GM18861 (cell line): Measurements from ENCODE around the gene KCTD10.

Experiments
- ATAC-seq: cut with Tn5 transposase; IDR thresholded peaks from one replicate; pipeline ENCODE4 v1.9.1; 2021; ENCODE audit not compliant: unreplicated experiment

Gene KCTD10, protein sequence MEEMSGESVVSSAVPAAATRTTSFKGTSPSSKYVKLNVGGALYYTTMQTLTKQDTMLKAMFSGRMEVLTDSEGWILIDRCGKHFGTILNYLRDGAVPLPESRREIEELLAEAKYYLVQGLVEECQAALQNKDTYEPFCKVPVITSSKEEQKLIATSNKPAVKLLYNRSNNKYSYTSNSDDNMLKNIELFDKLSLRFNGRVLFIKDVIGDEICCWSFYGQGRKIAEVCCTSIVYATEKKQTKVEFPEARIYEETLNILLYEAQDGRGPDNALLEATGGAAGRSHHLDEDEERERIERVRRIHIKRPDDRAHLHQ

DNA sequence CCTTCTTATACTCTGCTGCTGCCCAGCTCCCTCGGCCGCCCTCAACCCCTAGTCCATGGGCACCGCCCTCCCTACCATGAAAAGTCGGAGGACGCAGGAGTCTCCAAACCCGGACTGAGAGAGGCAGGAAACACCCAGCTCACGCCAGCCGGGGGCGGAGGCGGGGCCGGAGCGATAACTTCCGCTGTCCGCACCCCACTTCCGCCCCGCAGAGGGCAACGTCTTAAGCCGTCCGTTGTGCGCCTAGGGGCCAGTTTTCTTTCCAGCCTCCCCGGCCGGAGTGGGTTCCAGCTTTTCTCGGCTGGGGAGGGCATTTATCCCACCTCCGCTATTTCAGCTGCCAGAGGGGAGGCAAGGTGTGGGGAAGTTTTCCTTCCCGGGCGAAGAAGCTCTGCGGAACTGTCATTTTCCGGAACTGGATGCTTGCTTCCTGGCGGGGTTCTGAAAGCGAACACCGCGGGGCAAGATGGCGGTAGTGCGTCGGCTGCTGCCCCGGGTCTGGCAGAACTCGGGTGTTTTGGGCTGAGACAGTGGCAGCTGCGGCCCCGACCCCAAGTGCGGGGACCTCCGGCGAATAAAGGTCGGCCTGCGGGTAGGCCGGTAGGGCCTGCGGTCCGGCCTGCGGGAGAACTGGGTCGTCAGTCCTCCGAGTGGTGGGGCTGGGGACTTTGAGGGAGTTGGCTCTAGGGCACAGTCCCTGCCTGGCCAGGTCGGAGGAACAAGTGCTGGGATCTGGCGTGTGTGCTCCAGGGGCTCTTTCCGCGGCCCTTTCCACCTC lies at the start of gene KCTD10, which contains the start of gene UBE3B:
Gene KCTD10, minus strand, starts transcription at position 116 of the 778 bp plus-strand sequence. Its CDS starts 38 bp downstream, at position 78.
Gene UBE3B, plus strand, starts transcription at position 450 of the 778 bp plus-strand sequence. CDS start 5,918 bp downstream, outside the sequence.
- peak; percentile 88 for ATAC-seq

- no peak for ATAC-seq
Observed at GRCh38 chr12:109525279-109525585, 48.1 kb upstream of the KCTD10 start.

DNA sequence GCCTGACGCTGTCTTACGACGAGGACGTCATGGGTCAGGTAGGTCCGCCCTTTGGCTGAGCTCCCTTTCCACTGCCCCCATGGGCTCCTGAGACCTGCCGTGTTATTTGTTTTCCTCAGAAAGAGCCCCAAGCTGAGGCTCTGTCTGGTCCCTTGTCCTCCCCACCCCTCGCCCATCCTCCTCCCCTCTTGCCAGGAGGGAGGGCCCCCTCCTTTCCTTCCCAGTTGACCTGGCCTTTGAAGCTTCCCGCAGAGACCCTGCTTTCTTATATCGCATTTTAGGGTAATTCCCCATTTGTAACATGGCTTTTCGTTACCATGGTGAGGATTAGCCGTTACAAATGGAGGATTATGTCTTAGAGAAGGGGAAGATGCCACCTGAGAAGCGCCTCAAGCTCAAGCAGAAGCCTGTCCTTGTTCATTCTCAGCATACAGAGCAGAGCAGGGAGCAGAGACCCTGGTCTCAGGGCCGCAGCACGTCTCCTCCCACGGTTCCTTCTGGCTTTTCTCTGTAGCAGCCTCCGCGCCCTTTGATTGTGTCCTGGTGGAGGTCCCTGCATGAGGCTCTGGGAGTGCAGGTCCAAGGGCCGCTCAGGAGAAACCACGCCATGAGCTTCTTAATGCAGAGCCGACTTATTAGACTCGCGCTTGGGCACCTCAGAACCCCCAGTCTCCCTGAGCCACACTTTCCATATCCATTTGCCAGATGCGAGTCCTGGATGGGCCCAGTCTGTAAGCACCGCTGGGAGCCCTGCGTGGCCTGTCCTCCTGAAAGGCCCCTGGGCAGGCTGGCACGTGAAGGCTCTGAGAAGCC lies 47.6 kb upstream of the KCTD10 start:
- ATAC-seq, result no peak

DNA sequence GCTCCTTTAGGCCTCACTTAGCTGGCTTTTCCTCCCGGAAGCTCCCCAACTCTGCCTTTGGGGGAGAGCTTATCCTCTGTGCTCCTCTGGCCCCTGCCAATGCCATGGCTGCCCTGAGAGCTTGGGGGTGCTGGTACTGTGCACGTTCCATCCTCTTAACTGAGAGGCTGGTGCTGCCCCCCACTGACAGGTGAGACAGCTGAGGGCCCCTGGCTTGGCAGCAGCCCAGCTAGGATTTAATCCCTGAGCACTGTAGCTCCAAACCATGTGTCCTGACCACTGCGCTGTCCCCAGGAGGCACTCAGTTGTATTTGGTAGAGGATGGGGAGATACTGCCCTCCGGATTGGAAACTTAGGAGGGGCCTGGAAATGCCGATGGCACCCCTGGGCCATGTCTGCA lies 46.4 kb upstream of the KCTD10 start:
- ATAC-seq, result no peak

GRCh38 chr12:109523071-109523470 lies 46.0 kb upstream of the KCTD10 start:
- no peak for ATAC-seq

- no peak for ATAC-seq
Observed at GRCh38 chr12:109521831-109522230, 44.7 kb upstream of the KCTD10 start.

- ATAC-seq, result no peak
Observed at GRCh38 chr12:109519787-109520186, 42.7 kb upstream of the KCTD10 start.

GRCh38 chr12:109518820-109519665 lies 41.9 kb upstream of the KCTD10 start:
- no peak for ATAC-seq

DNA sequence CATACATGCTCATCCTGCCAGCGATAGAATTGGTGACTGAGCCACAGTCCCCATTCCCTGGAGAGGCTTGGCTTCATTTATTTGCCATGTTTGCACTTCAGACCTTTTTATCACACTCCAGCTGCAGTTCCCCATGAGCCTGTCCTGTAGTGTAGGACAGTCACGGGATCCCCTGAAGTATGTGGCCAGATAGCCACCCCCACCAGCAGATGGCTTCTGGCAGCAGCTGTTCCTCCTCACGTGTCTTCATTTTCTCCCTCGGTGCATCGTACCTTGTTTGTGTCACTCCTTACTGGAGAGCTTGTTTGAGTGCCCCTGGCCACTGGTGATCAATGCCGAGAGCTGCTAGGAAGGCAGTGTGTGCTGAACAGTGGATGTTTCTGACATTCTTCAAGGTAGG lies 40.5 kb upstream of the KCTD10 start:
- no peak for ATAC-seq

DNA sequence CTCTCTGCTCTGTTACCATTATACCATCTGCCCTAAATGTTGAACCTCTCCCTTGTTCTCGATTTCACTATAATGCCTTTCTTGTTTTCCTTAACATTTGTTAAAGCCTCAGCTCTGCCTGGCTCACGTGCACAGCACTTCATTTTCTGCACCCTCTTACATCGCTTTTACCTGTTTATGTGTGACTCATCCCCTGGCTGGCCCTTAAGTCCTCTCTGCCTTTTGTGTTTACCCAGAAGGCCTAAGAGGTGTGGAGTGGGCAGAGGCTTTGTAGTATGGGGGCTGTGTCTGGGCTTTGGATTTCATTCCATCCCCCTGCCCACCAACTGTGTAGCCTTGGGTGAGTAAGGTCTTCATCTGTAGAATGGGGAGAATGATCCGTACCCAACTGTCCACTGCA lies 36.9 kb upstream of the KCTD10 start:
- ATAC-seq, result no peak

DNA sequence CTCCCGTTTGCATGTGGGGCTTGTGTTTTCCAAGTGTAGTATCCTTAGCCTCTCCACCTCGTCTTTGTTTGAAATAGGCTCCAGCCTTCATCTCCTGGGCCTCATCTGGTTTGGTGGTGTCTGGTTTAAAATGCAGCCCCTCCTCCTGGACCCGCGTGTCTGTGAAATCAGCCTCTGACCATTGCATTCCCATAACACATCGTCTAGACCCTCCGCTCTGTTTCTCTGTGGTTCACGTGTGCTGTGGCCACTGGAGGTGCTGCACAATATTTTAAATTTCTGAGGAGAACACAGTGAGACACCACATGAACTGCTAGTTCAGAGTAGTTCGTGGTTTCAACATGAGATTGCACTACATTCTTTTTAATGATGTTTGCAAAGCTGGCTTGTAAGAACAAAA lies 36.0 kb upstream of the KCTD10 start:
- ATAC-seq, result no peak

DNA sequence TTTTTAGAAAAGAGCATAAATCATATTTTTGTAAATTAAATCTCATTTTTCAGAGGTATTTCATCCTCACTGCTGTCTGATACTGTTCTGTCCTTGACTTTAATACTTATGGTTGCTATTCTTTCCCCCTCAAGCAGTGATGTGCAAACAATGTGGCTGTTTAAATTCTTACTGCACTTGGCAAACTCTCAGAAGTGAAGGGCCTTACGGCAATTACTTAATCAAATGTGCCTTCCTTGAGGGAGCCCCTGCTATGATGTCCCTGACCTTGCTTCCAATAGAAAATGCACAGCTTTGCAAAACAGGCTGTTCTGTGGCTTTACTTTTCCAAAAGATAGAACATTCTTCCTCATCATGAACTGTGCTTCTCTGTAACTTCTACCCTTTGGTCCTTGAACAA lies 35.5 kb upstream of the KCTD10 start:
- ATAC-seq, result no peak

DNA sequence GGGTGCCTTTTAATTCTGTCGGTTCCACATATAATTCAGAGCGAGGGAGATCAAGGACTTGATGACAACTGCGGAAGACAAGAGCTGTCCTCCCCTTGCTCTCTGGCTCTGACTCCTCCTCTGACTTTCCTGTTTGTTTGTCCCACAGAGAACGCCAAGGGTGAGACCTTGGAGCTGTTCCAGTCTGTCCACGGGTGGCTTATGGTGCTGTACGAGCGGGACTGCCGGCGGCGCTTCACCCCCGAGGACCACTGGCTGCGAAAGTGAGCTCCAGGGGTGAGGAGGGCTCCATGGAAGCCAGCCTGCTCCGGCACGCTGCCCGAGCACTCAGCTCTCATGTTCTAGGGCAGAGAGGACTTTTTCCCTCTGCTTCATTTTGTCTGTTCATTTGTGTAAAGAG lies 33.1 kb upstream of the KCTD10 start:
- ATAC-seq, result no peak

- no peak for ATAC-seq
Observed at GRCh38 chr12:109504068-109504467, 27.0 kb upstream of the KCTD10 start.

DNA sequence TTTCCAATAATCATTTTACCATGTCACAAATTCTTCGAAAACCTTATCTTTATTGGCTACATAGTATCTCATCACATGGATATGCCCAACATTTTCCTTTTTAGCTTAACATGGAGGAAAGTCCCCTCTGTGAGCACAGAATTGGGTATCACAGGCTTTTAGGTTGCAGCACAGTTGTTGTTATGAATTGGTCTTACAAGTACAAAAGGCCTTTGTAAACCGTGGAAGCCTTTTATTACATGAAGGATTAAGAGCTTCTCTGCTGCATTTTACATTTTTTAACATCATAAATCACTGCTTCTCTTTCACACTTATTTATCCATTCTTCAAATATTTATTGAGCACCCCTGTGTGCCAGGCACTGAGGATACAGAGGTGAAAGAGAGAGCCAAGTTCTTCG lies 26.5 kb upstream of the KCTD10 start:
- no peak for ATAC-seq

DNA sequence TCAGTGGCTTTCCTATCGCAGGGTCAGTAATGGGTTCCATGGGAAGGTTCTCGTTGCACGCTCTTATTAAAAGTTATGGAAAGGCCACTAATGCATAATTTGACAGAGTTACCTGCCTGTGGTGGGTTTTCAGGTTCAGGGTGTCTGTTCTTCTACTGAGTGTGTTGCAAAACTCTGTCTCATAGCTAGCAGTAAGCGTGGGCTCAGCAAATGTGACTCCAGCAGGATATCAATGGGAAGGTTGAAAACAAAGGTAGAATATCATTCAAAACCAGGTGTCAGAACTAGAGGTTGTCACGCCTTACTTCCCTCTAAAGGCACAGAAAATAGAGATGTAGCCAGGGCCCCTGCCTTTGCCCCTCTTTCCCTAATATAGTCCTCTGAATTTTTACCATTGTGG lies 25.2 kb upstream of the KCTD10 start:
- no peak for ATAC-seq

- no peak for ATAC-seq
Observed at GRCh38 chr12:109501299-109501698, 24.2 kb upstream of the KCTD10 start.

GRCh38 chr12:109500406-109501185 lies 23.5 kb upstream of the KCTD10 start:
- no peak for ATAC-seq

DNA sequence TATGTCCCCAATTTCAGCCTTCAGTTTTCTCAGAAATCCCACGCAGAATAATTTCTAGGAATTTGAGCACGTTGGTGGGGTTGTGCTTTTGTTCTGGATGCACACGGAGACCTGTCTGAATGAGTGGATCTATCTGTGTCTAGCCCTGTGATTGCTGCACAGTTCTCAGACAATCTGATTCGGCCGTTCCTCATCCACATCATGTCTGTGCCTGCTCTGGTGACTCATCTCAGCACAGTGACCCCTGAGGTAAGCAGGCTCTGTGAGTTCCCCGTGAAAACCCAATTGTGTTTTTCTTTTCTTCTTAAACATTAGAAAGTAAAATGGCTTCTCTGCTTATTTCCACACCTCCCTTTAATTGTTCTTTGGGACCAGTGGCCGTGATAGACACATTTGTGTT lies 20.6 kb upstream of the KCTD10 start:
- no peak for ATAC-seq

- no peak for ATAC-seq
Observed at GRCh38 chr12:109496306-109496705, 19.2 kb upstream of the KCTD10 start.
